K562 (cell line): ENCODE results near the gene BEX3. TPM values are rescaled to one million over a fixed set of nuclear protein-coding genes. Genes with fewer than 3 reads are reported as not detected.

Experiments
- ARID1B ChIP-seq: fragments of 450-650 bp; IDR thresholded peaks from 2 replicates; pipeline ENCODE4 v1.6.1; 2016; ENCODE audit warnings: antibody characterized with exemption, mild to moderate bottlenecking, inconsistent platforms
- CAMTA2 ChIP-seq: fragments of 250-450 bp; sonication (Bioruptor Pico); conservative IDR thresholded peaks from 2 replicates; pipeline ENCODE4 v1.5.1; 2022
- CEBPG ChIP-seq, 3 experiments: fragments of 200-800 bp in 1 of 3; sonication (Bioruptor generic) in 1 of 3; sonication (generic) in 1 of 3; formaldehyde crosslinking in 1 of 3; IDR thresholded peaks in 2 of 3; conservative IDR thresholded peaks in 1 of 3; 2 replicates each; pipeline versions ENCODE4 v1.6.1 to v1.8.0; 2016 to 2022; ENCODE audit warnings: missing compliant biosample characterization in 2 of 3, missing genetic modification characterization in 2 of 3, mild to moderate bottlenecking in 1 of 3, missing genetic modification reagents in 1 of 3
- HES1 ChIP-seq: fragments of 450-650 bp; IDR thresholded peaks from 2 replicates; pipeline ENCODE4 v1.6.1; 2016; ENCODE audit warnings: low read depth, mild to moderate bottlenecking, moderate library complexity
- MBD2 ChIP-seq: sonication (generic); IDR thresholded peaks from 2 replicates; pipeline ENCODE4 v1.6.1; 2016; ENCODE audit warnings: low read depth, borderline replicate concordance
- MEIS2 ChIP-seq: fragments of 450-650 bp; IDR thresholded peaks from 2 replicates; pipeline ENCODE4 v1.6.1; 2014; ENCODE audit warnings: mild to moderate bottlenecking; ENCODE audit not compliant: partially characterized antibody
- MXI1 ChIP-seq: IDR thresholded peaks from 2 replicates; pipeline ENCODE4 v1.6.1; 2011; ENCODE audit warnings: low read depth, mild to moderate bottlenecking, improper control_type of control experiment, low read length
- POLR2H ChIP-seq: IDR thresholded peaks from 2 replicates; pipeline ENCODE4 v1.6.1; 2016; ENCODE audit warnings: missing genetic modification characterization, low read depth, mild to moderate bottlenecking, control low read depth, missing compliant biosample characterization, moderate library complexity
- REST ChIP-seq, 2 experiments: fragments of 450-650 bp; formaldehyde crosslinking in 1 of 2; IDR thresholded peaks; 2 replicates each; pipeline versions ENCODE4 v1.4.0 to v1.6.1; 2014 to 2020; ENCODE audit warnings: mild to moderate bottlenecking in 2 of 2, borderline replicate concordance in 1 of 2, low read depth in 1 of 2
- ZBTB49 ChIP-seq: sonication (generic); formaldehyde crosslinking; IDR thresholded peaks from 2 replicates; pipeline ENCODE4 v1.8.0; 2022; ENCODE audit warnings: missing genetic modification reagents, mild to moderate bottlenecking, borderline replicate concordance
- ZNF639 ChIP-seq, 2 experiments: fragments of 200-800 bp in 1 of 2; sonication (Bioruptor generic) in 1 of 2; sonication (generic) in 1 of 2; formaldehyde crosslinking in 1 of 2; IDR thresholded peaks in 1 of 2; conservative IDR thresholded peaks in 1 of 2; 2 replicates each; pipeline versions ENCODE4 v1.5.0 to v1.6.1; 2016 to 2020; ENCODE audit warnings: missing compliant biosample characterization in 1 of 2, missing genetic modification characterization in 1 of 2, missing genetic modification reagents in 1 of 2
- ZNF740 ChIP-seq, 3 experiments: fragments of 200-800 bp in 1 of 3; sonication (Bioruptor generic) in 1 of 3; sonication (generic) in 1 of 3; formaldehyde crosslinking in 1 of 3; IDR thresholded peaks; 2 replicates each; pipeline versions ENCODE4 v1.6.1 to v1.8.0; 2016 to 2022; ENCODE audit warnings: mild to moderate bottlenecking in 2 of 3, missing compliant biosample characterization in 2 of 3, missing genetic modification characterization in 2 of 3, missing genetic modification reagents in 1 of 3
- polyA plus RNA-seq, 8 experiments: library from polyadenylated mRNA; depleted of rRNA in 4 of 8; stranded (reverse) in 5 of 8; unstranded in 3 of 8; fragments of >200 nt; fragmentation: Nextera tagmentation in 2 of 8; fragmentation: Illumina TruSeq in 1 of 8; extraction: Ambion mirVana in 2 of 8; extraction: Trizol in 1 of 8; gene quantifications; 2 replicates each; pipeline versions ENCODE4 v1.2.1 to v1.2.3, GENCODE V29; 2011 to 2014; ENCODE audit warnings: inconsistent platforms in 1 of 8, missing spikeins in 1 of 8
- total RNA-seq, 7 experiments: library from RNA; depleted of rRNA in 6 of 7; stranded (reverse); fragments of >200 nt in 6 of 7; fragmentation: Illumina TruSeq in 2 of 7; extraction: Trizol in 2 of 7; gene quantifications; 2 replicates each; pipeline versions ENCODE4 v1.2.1 to v1.2.3, GENCODE V29; 2011 to 2021; ENCODE audit warnings: low replicate concordance in 1 of 7

Gene BEX3
- total and polyA plus RNA-seq, 9 of the 15 experiments (the other 6 are each of a cell fraction or from before 2014, with no cell fraction given), result 0.21 to 0.47 TPM; not detected in 7

- TF ChIP-seq CEBPG (CRISPR knock-in tag; IDR thresholded peaks at IDR 0.05), result no peak
- TF ChIP-seq CEBPG (tag; conservative IDR thresholded peaks at IDR 0.05 in 1 of 2, IDR thresholded peaks at IDR 0.05 in 1 of 2), result no peak
- TF ChIP-seq ZNF639 (CRISPR knock-in tag; conservative IDR thresholded peaks at IDR 0.05 in 1 of 2, IDR thresholded peaks at IDR 0.05 in 1 of 2), result no peak
- TF ChIP-seq CAMTA2 (CRISPR knock-in tag), result no peak
- no peak for TF ChIP-seq REST (IDR thresholded peaks at IDR 0.05; ENCODE audit: borderline replicate concordance)
- TF ChIP-seq REST (CRISPR knock-in tag; IDR thresholded peaks at IDR 0.05; ENCODE audit: low read depth), result no peak
- peak; percentile 34 for TF ChIP-seq MEIS2
- TF ChIP-seq ZBTB49 (CRISPR knock-in tag), result no peak
- TF ChIP-seq ZNF740 (CRISPR knock-in tag; IDR thresholded peaks at IDR 0.05), result no peak
- no peak for TF ChIP-seq ZNF740 (tag; IDR thresholded peaks at IDR 0.05)
- TF ChIP-seq HES1, result no peak
- TF ChIP-seq MBD2, result no peak
- TF ChIP-seq ARID1B, result 0 out of 2 replicates have a peak, but pooled peaks have one; percentile 2
- TF ChIP-seq POLR2H, result no peak
- no peak for TF ChIP-seq MXI1
Measured at GRCh38 chrX:103369479-103369878, 6.9 kb upstream of the BEX3 start (continued).
